SK-N-SH (cell line): ENCODE data around the gene BBOX1. TPM values are rescaled to one million over a fixed set of nuclear protein-coding genes. Genes with fewer than 3 reads are reported as not detected.

Experiments used
- CTCF ChIA-PET: fragments of 300-600, 350-600 bp; formaldehyde crosslinking; extraction: SDS; loops from one replicate; lab custom pipeline; 2021; lab: Yijun Ruan, JAX
- POLR2A ChIA-PET: fragments of 350-600 bp; sonication (Branson Sonifier 250); formaldehyde crosslinking; extraction: SDS; loops from one replicate; lab custom pipeline; 2020; ENCODE audit warnings: antibody characterized with exemption, inconsistent platforms; lab: Yijun Ruan, JAX
- DNase-seq: peaks from one replicate; pipeline ENCODE4 v3.0.0; 2012
- H2AFZ ChIP-seq: fragments of 200-600 bp; sonication (generic); 2 replicates; pipeline ENCODE4 v1.8.1; 2016; ENCODE audit warnings: antibody characterized with exemption, mild to moderate bottlenecking, low read depth
- H3F3A ChIP-seq: fragments of 200-600 bp; sonication (generic); replicated peaks from 2 replicates; pipeline ENCODE3; 2016; ENCODE audit warnings: antibody characterized with exemption, mild to moderate bottlenecking; ENCODE audit not compliant: insufficient read depth
- H3K27ac ChIP-seq, 2 experiments: fragments of 200-500 bp in 1 of 2; fragments of 200-600 bp in 1 of 2; sonication (Bioruptor generic) in 1 of 2; sonication (generic), shearing (Covaris generic) in 1 of 2; 2 replicates each; pipeline versions ENCODE4 v1.5.1 to v1.6.1; 2014 to 2016; ENCODE audit warnings: low read depth in 2 of 2, inconsistent platforms in 1 of 2, low read length in 1 of 2, mild to moderate bottlenecking in 1 of 2, mixed read lengths in 1 of 2
- H3K27me3 ChIP-seq: fragments of 200-600 bp; sonication (generic), shearing (Covaris generic); 2 replicates; pipeline ENCODE4 v1.6.1; 2016; ENCODE audit warnings: mixed run types; ENCODE audit not compliant: insufficient read depth
- H3K36me3 ChIP-seq, 2 experiments: fragments of 200-500 bp in 1 of 2; fragments of 200-600 bp in 1 of 2; sonication (Bioruptor generic) in 1 of 2; sonication (generic) in 1 of 2; replicated peaks in 1 of 2; 2 replicates each; pipeline versions ENCODE3 to v1.5.1; 2014 to 2016; ENCODE audit warnings: low read length in 1 of 2, mild to moderate bottlenecking in 1 of 2; ENCODE audit not compliant: insufficient read depth in 2 of 2, control insufficient read depth in 1 of 2
- H3K4me1 ChIP-seq, 2 experiments: fragments of 200-500 bp in 1 of 2; fragments of 200-600 bp in 1 of 2; sonication (Bioruptor generic) in 1 of 2; sonication (generic), shearing (Covaris generic) in 1 of 2; 2 replicates each; pipeline versions ENCODE4 v1.5.1 to v1.6.1; 2014 to 2016; ENCODE audit warnings: low read depth in 1 of 2, low read length in 1 of 2, mixed run types in 1 of 2; ENCODE audit not compliant: insufficient read depth in 2 of 2, control insufficient read depth in 1 of 2
- H3K4me2 ChIP-seq: fragments of 200-600 bp; sonication (generic), shearing (Covaris generic); 2 replicates; pipeline ENCODE4 v1.6.1; 2017; ENCODE audit warnings: mixed run types
- H3K4me3 ChIP-seq, 2 experiments: fragments of 200-500 bp in 1 of 2; fragments of 200-600 bp in 1 of 2; sonication (Bioruptor generic) in 1 of 2; sonication (generic), shearing (Covaris generic) in 1 of 2; 2 replicates each; pipeline versions ENCODE4 v1.5.1 to v1.8.1; 2014 to 2016; ENCODE audit warnings: low read depth in 2 of 2, inconsistent platforms in 1 of 2, low read length in 1 of 2, mild to moderate bottlenecking in 1 of 2, mixed read lengths in 1 of 2, moderate library complexity in 1 of 2
- H3K79me2 ChIP-seq: fragments of 200-600 bp; sonication (generic); 2 replicates; pipeline ENCODE4 v1.8.1; 2017; ENCODE audit warnings: mild to moderate bottlenecking; ENCODE audit not compliant: insufficient read depth
- H3K9ac ChIP-seq: fragments of 200-600 bp; sonication (generic); 2 replicates; pipeline ENCODE4 v1.6.1; 2017; ENCODE audit warnings: mixed run types
- H3K9me2 ChIP-seq: fragments of 200-600 bp; sonication (generic); 2 replicates; pipeline ENCODE4 v1.6.1; 2017; ENCODE audit warnings: mixed run types
- H3K9me3 ChIP-seq: fragments of 200-600 bp; sonication (generic); 2 replicates; pipeline ENCODE4 v1.6.1; 2017; ENCODE audit warnings: mixed run types, mild to moderate bottlenecking, moderate library complexity
- H4K20me1 ChIP-seq: fragments of 200-600 bp; sonication (generic); 2 replicates; pipeline ENCODE4 v1.6.1; 2017; ENCODE audit warnings: mild to moderate bottlenecking, mixed run types; ENCODE audit not compliant: insufficient read depth
- CHD2 ChIP-seq: fragments of 150-350 bp; IDR thresholded peaks from 2 replicates; pipeline ENCODE4 v1.6.1; 2018; ENCODE audit warnings: low read length; ENCODE audit not compliant: partially characterized antibody
- FOSL2 ChIP-seq: IDR thresholded peaks from 2 replicates; pipeline ENCODE4 v1.4.0; 2012; ENCODE audit warnings: low read depth, mild to moderate bottlenecking, moderate library complexity, borderline replicate concordance
- FOXM1 ChIP-seq: IDR thresholded peaks from 2 replicates; pipeline ENCODE4 v1.4.0; 2012; ENCODE audit warnings: low read depth, mild to moderate bottlenecking
- SIN3A ChIP-seq: IDR thresholded peaks from 2 replicates; pipeline ENCODE4 v1.6.1; 2012; ENCODE audit warnings: low read depth, mild to moderate bottlenecking, low read length, moderate library complexity, borderline replicate concordance
- SMC3 ChIP-seq: IDR thresholded peaks from 2 replicates; pipeline ENCODE4 v1.6.1; 2012; ENCODE audit warnings: low read depth, low read length, improper control_type of control experiment
- TAF1 ChIP-seq: IDR thresholded peaks from 2 replicates; pipeline ENCODE4 v1.6.1; 2012; ENCODE audit warnings: low read depth, mild to moderate bottlenecking, low read length, moderate library complexity, borderline replicate concordance
- YY1 ChIP-seq: IDR thresholded peaks from 2 replicates; pipeline ENCODE4 v1.4.0; 2012; ENCODE audit warnings: low read depth, mild to moderate bottlenecking
- WGBS: methylation state at CpG from one replicate; pipeline ENCODE4 v1.1.6; 2017; ENCODE audit warnings: low lambda C conversion rate; 5-methylcytosine and 5-hydroxymethylcytosine counted together
- polyA plus RNA-seq, 3 experiments: library from polyadenylated mRNA; depleted of rRNA; stranded (reverse); fragments of >200 nt; gene quantifications; 2 replicates each; pipeline ENCODE4 v1.2.3, GENCODE V29; 2012
- TF ChIP-seq, protein P1 (sequence below): IDR thresholded peaks from 2 replicates; pipeline ENCODE4 v1.4.0; 2012; ENCODE audit warnings: low read depth, borderline replicate concordance
- TF ChIP-seq, protein P2 (sequence below): IDR thresholded peaks from 2 replicates; pipeline ENCODE4; 2012
- TF ChIP-seq, protein P3 (sequence below): IDR thresholded peaks from 2 replicates; pipeline ENCODE4 v1.4.0; 2012; ENCODE audit warnings: low read depth, borderline replicate concordance

Gene BBOX1
- polyA plus RNA-seq, 1 of the 3 experiments (the other 2 are of a cell fraction) = 0.02 TPM

DNA sequence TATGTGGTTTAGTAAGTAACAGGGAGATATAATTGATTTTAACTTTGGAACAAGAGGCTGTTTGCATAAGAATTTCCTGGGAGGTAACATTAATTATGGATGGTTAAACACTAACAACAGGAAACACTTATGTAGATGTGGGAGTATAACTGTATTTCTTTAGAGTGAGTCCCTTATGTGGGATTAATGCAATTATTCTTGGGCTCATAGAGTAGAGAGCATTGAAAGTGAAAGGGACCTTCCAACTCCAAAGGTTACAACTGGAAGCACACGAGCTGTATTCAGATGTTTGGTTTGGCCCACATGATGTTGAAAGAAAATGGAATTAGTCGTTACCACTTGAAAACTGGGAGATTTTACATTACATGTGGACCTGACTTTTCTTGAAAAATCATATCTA lies 53.5 kb downstream of the BBOX1 start:
- Histone ChIP-seq H3K4me2 (no peak overlapping the region), H3F3A (no peaks in the 10 kb centered on the region), H3K27me3 (no peaks in the 10 kb centered on the region), H3K36me3 (peaks cover 0 to 7% of the 10 kb centered on the region in 2 experiments), H4K20me1 (no peaks in the 10 kb centered on the region), H3K79me2 (no peaks in the 10 kb centered on the region), H3K9ac (no peak overlapping the region), H3K9me2 (no peaks in the 10 kb centered on the region), H3K4me1 (no peaks in the 10 kb centered on the region; a peak in 1 of 4 replicates), H3K4me3 (no peak overlapping the region), H2AFZ (no peak overlapping the region), H3K27ac (no peak overlapping the region), H3K9me3 (no peaks in the 10 kb centered on the region)
- 52% methylated on average over 2 of the region's 2 CpGs for WGBS
- ChIA-PET POLR2A (no interaction called here), CTCF (no interaction called here)
- DNase-seq = no peak
- TF ChIP-seq TAF1 (no peak), SMC3 (no peak)
- TF ChIP-seq, protein P1, sequence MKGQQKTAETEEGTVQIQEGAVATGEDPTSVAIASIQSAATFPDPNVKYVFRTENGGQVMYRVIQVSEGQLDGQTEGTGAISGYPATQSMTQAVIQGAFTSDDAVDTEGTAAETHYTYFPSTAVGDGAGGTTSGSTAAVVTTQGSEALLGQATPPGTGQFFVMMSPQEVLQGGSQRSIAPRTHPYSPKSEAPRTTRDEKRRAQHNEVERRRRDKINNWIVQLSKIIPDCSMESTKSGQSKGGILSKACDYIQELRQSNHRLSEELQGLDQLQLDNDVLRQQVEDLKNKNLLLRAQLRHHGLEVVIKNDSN = no peak

DNA sequence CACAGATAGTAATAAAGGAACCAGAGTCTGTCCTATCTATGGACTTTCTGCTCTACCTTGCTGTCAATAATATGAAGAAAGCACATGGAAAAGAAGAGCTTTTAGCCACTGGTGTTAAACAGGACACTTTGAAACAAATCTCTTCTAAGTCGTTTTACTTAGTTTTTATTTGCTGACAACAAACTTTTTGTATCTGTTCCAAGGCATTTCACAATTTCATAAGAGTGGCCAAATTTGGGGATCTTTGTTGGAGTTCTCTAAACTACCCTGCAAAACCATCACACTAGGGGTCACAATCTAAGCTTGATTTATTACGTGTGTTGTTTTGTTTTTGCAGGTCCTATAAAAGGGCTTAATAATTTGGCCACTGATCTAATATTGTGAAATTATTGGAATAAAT lies 54.4 kb downstream of the BBOX1 start:
- WGBS = 64% methylated on average over 2 of the region's 2 CpGs
- no peak for DNase-seq
- no peaks in the 10 kb centered on the region for H3K9me3 ChIP-seq

More for the DNA sequence above, 54.4 kb downstream of the BBOX1 start:
- no peaks in the 10 kb centered on the region for H3K79me2 ChIP-seq
- H3K27ac ChIP-seq = no peak overlapping the region
- no peak overlapping the region for H3K9ac ChIP-seq
- no peaks in the 10 kb centered on the region for H3K27me3 ChIP-seq
- no peak overlapping the region for H3K4me2 ChIP-seq
- ChIA-PET CTCF (no interaction called here), POLR2A (no interaction called here)
- TF ChIP-seq YY1 (no peak), FOSL2 (no peak), CHD2 (no peak), SIN3A (no peak), FOXM1 (no peak)
- TF ChIP-seq, protein P2, sequence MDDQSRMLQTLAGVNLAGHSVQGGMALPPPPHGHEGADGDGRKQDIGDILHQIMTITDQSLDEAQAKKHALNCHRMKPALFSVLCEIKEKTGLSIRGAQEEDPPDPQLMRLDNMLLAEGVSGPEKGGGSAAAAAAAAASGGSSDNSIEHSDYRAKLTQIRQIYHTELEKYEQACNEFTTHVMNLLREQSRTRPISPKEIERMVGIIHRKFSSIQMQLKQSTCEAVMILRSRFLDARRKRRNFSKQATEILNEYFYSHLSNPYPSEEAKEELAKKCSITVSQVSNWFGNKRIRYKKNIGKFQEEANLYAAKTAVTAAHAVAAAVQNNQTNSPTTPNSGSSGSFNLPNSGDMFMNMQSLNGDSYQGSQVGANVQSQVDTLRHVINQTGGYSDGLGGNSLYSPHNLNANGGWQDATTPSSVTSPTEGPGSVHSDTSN = no peak
- TF ChIP-seq, protein P3, sequence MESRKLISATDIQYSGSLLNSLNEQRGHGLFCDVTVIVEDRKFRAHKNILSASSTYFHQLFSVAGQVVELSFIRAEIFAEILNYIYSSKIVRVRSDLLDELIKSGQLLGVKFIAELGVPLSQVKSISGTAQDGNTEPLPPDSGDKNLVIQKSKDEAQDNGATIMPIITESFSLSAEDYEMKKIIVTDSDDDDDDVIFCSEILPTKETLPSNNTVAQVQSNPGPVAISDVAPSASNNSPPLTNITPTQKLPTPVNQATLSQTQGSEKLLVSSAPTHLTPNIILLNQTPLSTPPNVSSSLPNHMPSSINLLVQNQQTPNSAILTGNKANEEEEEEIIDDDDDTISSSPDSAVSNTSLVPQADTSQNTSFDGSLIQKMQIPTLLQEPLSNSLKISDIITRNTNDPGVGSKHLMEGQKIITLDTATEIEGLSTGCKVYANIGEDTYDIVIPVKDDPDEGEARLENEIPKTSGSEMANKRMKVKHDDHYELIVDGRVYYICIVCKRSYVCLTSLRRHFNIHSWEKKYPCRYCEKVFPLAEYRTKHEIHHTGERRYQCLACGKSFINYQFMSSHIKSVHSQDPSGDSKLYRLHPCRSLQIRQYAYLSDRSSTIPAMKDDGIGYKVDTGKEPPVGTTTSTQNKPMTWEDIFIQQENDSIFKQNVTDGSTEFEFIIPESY = no peak
- H3K4me1 ChIP-seq = no peaks in the 10 kb centered on the region; a peak in 1 of 4 replicates
- H2AFZ ChIP-seq = no peak overlapping the region
- H3F3A ChIP-seq = no peaks in the 10 kb centered on the region
- no peak overlapping the region for H3K4me3 ChIP-seq
- no peaks in the 10 kb centered on the region for H3K9me2 ChIP-seq
- H4K20me1 ChIP-seq = no peaks in the 10 kb centered on the region
- peaks cover 0 to 7% of the 10 kb centered on the region in 2 experiments for H3K36me3 ChIP-seq
